ENCODE measurements around the gene CLPSL2.

GRCh38 chr6:35810971-35811698, 34.7 kb downstream of the CLPSL2 start:
- TF ChIP-seq EZH2 (IDR thresholded peaks at IDR 0.05; ENCODE audit: borderline replicate concordance, low read length) = no peak
- TF ChIP-seq, protein P1, sequence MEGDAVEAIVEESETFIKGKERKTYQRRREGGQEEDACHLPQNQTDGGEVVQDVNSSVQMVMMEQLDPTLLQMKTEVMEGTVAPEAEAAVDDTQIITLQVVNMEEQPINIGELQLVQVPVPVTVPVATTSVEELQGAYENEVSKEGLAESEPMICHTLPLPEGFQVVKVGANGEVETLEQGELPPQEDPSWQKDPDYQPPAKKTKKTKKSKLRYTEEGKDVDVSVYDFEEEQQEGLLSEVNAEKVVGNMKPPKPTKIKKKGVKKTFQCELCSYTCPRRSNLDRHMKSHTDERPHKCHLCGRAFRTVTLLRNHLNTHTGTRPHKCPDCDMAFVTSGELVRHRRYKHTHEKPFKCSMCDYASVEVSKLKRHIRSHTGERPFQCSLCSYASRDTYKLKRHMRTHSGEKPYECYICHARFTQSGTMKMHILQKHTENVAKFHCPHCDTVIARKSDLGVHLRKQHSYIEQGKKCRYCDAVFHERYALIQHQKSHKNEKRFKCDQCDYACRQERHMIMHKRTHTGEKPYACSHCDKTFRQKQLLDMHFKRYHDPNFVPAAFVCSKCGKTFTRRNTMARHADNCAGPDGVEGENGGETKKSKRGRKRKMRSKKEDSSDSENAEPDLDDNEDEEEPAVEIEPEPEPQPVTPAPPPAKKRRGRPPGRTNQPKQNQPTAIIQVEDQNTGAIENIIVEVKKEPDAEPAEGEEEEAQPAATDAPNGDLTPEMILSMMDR (IDR thresholded peaks at IDR 0.05; ENCODE audit: low read length) = no peak
